IMR-90 (cell line): Measurements from ENCODE around the gene CFAP43. TPM values are rescaled to one million over a fixed set of nuclear protein-coding genes. Genes with fewer than 3 reads are reported as not detected.

Experiments used
- ATAC-seq: fragments of 200-7000 bp; cut with Tn5 transposase; 2 replicates; pipeline ENCODE4 v1.9.1; 2020; ENCODE audit warnings: low read depth, mild to moderate bottlenecking, moderate library complexity
- BruUV-seq: library from RNA; stranded (reverse); fragments of 400-500 nt; replicated peaks from 2 replicates; lab custom pipeline; 2021; lab: Mats Ljungman, UMichigan
- CTCF ChIA-PET: fragments of 300-600 bp; formaldehyde crosslinking; extraction: SDS; loops from one replicate; lab custom pipeline; 2021; ENCODE audit warnings: antibody characterized with exemption; lab: Yijun Ruan, JAX
- POLR2A ChIA-PET: fragments of 300-600 bp; sonication (Branson Sonifier 250); formaldehyde crosslinking; loops from one replicate; lab custom pipeline; 2022; ENCODE audit warnings: antibody characterized with exemption; ENCODE audit not compliant: unreplicated experiment; lab: Charles Lee
- DNase-seq: peaks from one replicate; pipeline ENCODE4 v3.0.0; 2013
- H2AFZ ChIP-seq: replicated peaks from 2 replicates; pipeline ENCODE3; 2013; ENCODE audit warnings: low read length, mild to moderate bottlenecking; ENCODE audit not compliant: poor library complexity
- H2AK5ac ChIP-seq: 2 replicates; pipeline ENCODE4 v1.6.1; 2013; ENCODE audit warnings: low read depth, low read length, inconsistent platforms
- H2AK9ac ChIP-seq: replicated peaks from 2 replicates; pipeline ENCODE3; 2013; ENCODE audit warnings: mild to moderate bottlenecking, low read depth, low read length, moderate library complexity; ENCODE audit not compliant: poor library complexity
- H2BK120ac ChIP-seq: 2 replicates; pipeline ENCODE4 v1.6.1; 2013; ENCODE audit warnings: low read depth, low read length, inconsistent platforms
- H2BK15ac ChIP-seq: 3 replicates; pipeline ENCODE4 v1.6.1; 2013; ENCODE audit warnings: low read depth, low read length, inconsistent platforms
- H2BK20ac ChIP-seq: 2 replicates; pipeline ENCODE4 v1.6.1; 2013; ENCODE audit warnings: low read depth, mild to moderate bottlenecking, inconsistent platforms, low read length, moderate library complexity
- H2BK5ac ChIP-seq: 2 replicates; pipeline ENCODE4 v1.6.1; 2013; ENCODE audit warnings: mild to moderate bottlenecking, low read depth, low read length, inconsistent platforms; ENCODE audit not compliant: poor library complexity, severe bottlenecking
- H3K14ac ChIP-seq: replicated peaks from 2 replicates; pipeline ENCODE4 v1.6.1; 2013; ENCODE audit warnings: low read depth, low read length, inconsistent platforms
- H3K18ac ChIP-seq: 2 replicates; pipeline ENCODE4 v1.6.1; 2013; ENCODE audit warnings: low read depth, low read length, control low read depth
- H3K23ac ChIP-seq: 2 replicates; pipeline ENCODE4 v1.6.1; 2013; ENCODE audit warnings: low read depth, low read length, inconsistent platforms
- H3K27ac ChIP-seq: 2 replicates; pipeline ENCODE4 v1.5.1; 2013; ENCODE audit warnings: mild to moderate bottlenecking, control low read depth, low read length; ENCODE audit not compliant: insufficient read depth
- H3K27me3 ChIP-seq: 2 replicates; pipeline ENCODE4 v1.6.1; 2013; ENCODE audit warnings: low read length; ENCODE audit not compliant: control insufficient read depth, insufficient read depth
- H3K36me3 ChIP-seq: 2 replicates; pipeline ENCODE4 v1.6.1; 2013; ENCODE audit warnings: low read length, mixed read lengths; ENCODE audit not compliant: control insufficient read depth, insufficient read depth
- H3K4ac ChIP-seq: 2 replicates; pipeline ENCODE4 v1.6.1; 2013; ENCODE audit warnings: low read depth, low read length, inconsistent platforms
- H3K4me1 ChIP-seq: 2 replicates; pipeline ENCODE4 v1.6.1; 2013; ENCODE audit warnings: low read length, mixed read lengths; ENCODE audit not compliant: control insufficient read depth, insufficient read depth
- H3K4me2 ChIP-seq: 2 replicates; pipeline ENCODE4 v1.6.1; 2013; ENCODE audit warnings: low read depth, mild to moderate bottlenecking, control low read depth, low read length, moderate library complexity
- H3K4me3 ChIP-seq: 2 replicates; pipeline ENCODE4 v1.5.1; 2013; ENCODE audit warnings: low read depth, mild to moderate bottlenecking, control low read depth, low read length, moderate library complexity; ENCODE audit not compliant: insufficient read depth
- H3K56ac ChIP-seq: 2 replicates; pipeline ENCODE4 v1.6.1; 2013; ENCODE audit warnings: low read length, inconsistent platforms; ENCODE audit not compliant: insufficient read depth; ENCODE audit errors: extremely low read depth
- H3K79me1 ChIP-seq, 2 experiments: 2 replicates each; pipeline ENCODE4 v1.6.1; 2013; ENCODE audit warnings: low read length in 2 of 2, inconsistent platforms in 1 of 2, low read depth in 1 of 2
- H3K9ac ChIP-seq: 2 replicates; pipeline ENCODE4 v1.6.1; 2013; ENCODE audit warnings: low read depth, low read length, control low read depth
- H3K9me1 ChIP-seq: 2 replicates; pipeline ENCODE4 v1.6.1; 2013; ENCODE audit warnings: low read length, inconsistent platforms; ENCODE audit not compliant: insufficient read depth
- H3K9me3 ChIP-seq: 2 replicates; pipeline ENCODE4 v1.6.1; 2013; ENCODE audit warnings: low read length; ENCODE audit not compliant: control insufficient read depth, insufficient read depth
- H4K20me1 ChIP-seq: 2 replicates; pipeline ENCODE4 v1.6.1; 2013; ENCODE audit warnings: low read length, inconsistent platforms; ENCODE audit not compliant: insufficient read depth
- H4K5ac ChIP-seq: 2 replicates; pipeline ENCODE4 v1.6.1; 2013; ENCODE audit warnings: mild to moderate bottlenecking, low read depth, low read length, control low read depth
- H4K8ac ChIP-seq, 2 experiments: 2 replicates each; pipeline ENCODE4 v1.6.1; 2013; ENCODE audit warnings: low read depth in 2 of 2, low read length in 2 of 2, control low read depth in 1 of 2, inconsistent platforms in 1 of 2
- H4K91ac ChIP-seq: 2 replicates; pipeline ENCODE4 v1.6.1; 2013; ENCODE audit warnings: low read depth, low read length, inconsistent platforms; ENCODE audit not compliant: insufficient read depth
- CEBPB ChIP-seq: IDR thresholded peaks from 2 replicates; pipeline ENCODE4 v1.6.1; 2012; ENCODE audit warnings: low read depth, low read length, improper control_type of control experiment
- CHD1 ChIP-seq: IDR thresholded peaks from 2 replicates; pipeline ENCODE4 v1.6.1; 2012; ENCODE audit warnings: low read depth, low read length, improper control_type of control experiment
- FOS ChIP-seq: fragments of 150-350 bp; IDR thresholded peaks from 2 replicates; pipeline ENCODE4 v1.6.1; 2016; ENCODE audit warnings: low read depth, low read length
- MAZ ChIP-seq: IDR thresholded peaks from 2 replicates; pipeline ENCODE4 v1.6.1; 2012; ENCODE audit warnings: low read depth, mild to moderate bottlenecking, low read length, improper control_type of control experiment, moderate library complexity, borderline replicate concordance
- POLR2A ChIP-seq: IDR thresholded peaks from 2 replicates; pipeline ENCODE4 v1.6.1; 2012; ENCODE audit warnings: mild to moderate bottlenecking, low read depth, low read length
- RAD21 ChIP-seq: IDR thresholded peaks from 2 replicates; pipeline ENCODE4 v1.6.1; 2012; ENCODE audit warnings: low read length, improper control_type of control experiment
- RCOR1 ChIP-seq: IDR thresholded peaks from 2 replicates; pipeline ENCODE4 v1.6.1; 2012; ENCODE audit warnings: mild to moderate bottlenecking, low read length, improper control_type of control experiment; ENCODE audit not compliant: insufficient replicate concordance
- RFX5 ChIP-seq: IDR thresholded peaks from 2 replicates; pipeline ENCODE4 v1.8.0; 2012; ENCODE audit warnings: low read depth, mild to moderate bottlenecking, low read length, moderate library complexity
- SMC3 ChIP-seq: fragments of 150-350 bp; IDR thresholded peaks from 2 replicates; pipeline ENCODE4 v1.6.1; 2016; ENCODE audit warnings: low read depth, mild to moderate bottlenecking, antibody characterized with exemption, low read length, moderate library complexity
- WGBS, 2 experiments: methylation state at CpG; one replicate each; pipeline versions ENCODE4 v1.1.5 to v1.1.7; 2013; ENCODE audit warnings: missing lambda C conversion rate in 2 of 2; ENCODE audit not compliant: insufficient read length in 1 of 2; ENCODE audit errors: extremely low coverage in 2 of 2; 5-methylcytosine and 5-hydroxymethylcytosine counted together
- dilution Hi-C: fragments of 300-500 bp; cut with HindIII; formaldehyde crosslinking; loops from one replicate; pipeline ENCODE4 v1.14.3; 2018; ENCODE audit warnings: low sequenced_read_pairs; ENCODE audit not compliant: unreplicated experiment
- in situ Hi-C: fragments of 300-500 bp; cut with MboI; formaldehyde crosslinking; loops from 3 replicates; pipeline ENCODE4 v1.14.3; 2019; ENCODE audit warnings: low sequenced_read_pairs, inconsistent platforms, mixed read lengths
- intact Hi-C: fragments of 100-400 bp; cut with micrococcal nuclease; formaldehyde crosslinking; loops from 2 replicates; pipeline ENCODE4 v1.10.0; 2022
- polyA plus RNA-seq, 3 experiments: library from polyadenylated mRNA; depleted of rRNA; stranded (reverse); fragments of >200 nt; gene quantifications; 2 replicates each; pipeline ENCODE4 v1.2.3, GENCODE V29; 2012; ENCODE audit warnings: low replicate concordance in 1 of 3
- total RNA-seq: library from RNA; depleted of rRNA; stranded (reverse); fragments of >200 nt; gene quantifications from 2 replicates; pipeline ENCODE4 v1.2.3, GENCODE V29; 2012
- TF ChIP-seq, protein P1 (sequence below): fragments of 150-350 bp; IDR thresholded peaks from 2 replicates; pipeline ENCODE4 v1.6.1; 2017; ENCODE audit warnings: mild to moderate bottlenecking, antibody characterized with exemption, low read length, low read depth
- TF ChIP-seq, protein P2 (sequence below): conservative IDR thresholded peaks from 2 replicates; pipeline ENCODE4 v1.5.1; 2012; ENCODE audit warnings: mild to moderate bottlenecking, low read depth, low read length, improper control_type of control experiment
- TF ChIP-seq, protein P3 (sequence below): fragments of 150-350 bp; IDR thresholded peaks from 2 replicates; pipeline ENCODE4 v1.6.1; 2016; ENCODE audit warnings: low read depth, mild to moderate bottlenecking, low read length, moderate library complexity, borderline replicate concordance

CFAP43 gene
- total and polyA plus RNA-seq, 2 of the 4 experiments (the other 2 are of a cell fraction), result under 0.01 to 0.05 TPM

DNA sequence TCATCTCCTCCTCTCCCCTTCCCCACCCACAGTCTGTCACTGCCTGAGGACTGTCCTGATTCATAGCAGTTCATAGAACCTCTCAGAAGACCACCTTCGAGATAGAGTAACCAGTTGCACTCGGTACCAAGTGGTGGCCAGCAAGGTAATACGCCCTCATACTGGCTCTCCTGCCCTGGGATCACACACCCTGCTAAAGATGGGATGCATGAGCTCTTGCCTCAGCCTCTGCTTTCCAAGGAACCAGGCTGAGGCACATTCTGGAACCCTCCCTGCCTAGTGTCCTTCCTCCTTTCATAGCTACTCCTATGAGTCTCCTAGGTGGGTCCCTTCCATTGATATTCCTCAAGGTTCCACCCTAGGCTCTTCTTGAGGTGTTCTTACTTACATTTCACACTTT lies 15.5 kb downstream of the CFAP43 start:
- Histone ChIP-seq H3K56ac (no peak overlapping the region), H3K4ac (no peak overlapping the region), H2AK5ac (no peak overlapping the region), H3K18ac (no peak overlapping the region), H2AFZ (no peak overlapping the region), H4K20me1 (no peaks in the 10 kb centered on the region), H3K36me3 (no peaks in the 10 kb centered on the region), H2BK5ac (no peak overlapping the region), H3K9me3 (no peaks in the 10 kb centered on the region), H3K9me1 (no peaks in the 10 kb centered on the region), H2BK20ac (no peak overlapping the region), H3K4me1 (no peaks in the 10 kb centered on the region), H4K91ac (no peak overlapping the region), H4K8ac (no peak overlapping the region), H3K27me3 (peaks cover 45% of the 10 kb centered on the region), H2BK120ac (no peak overlapping the region), H3K9ac (no peak overlapping the region), H3K14ac (no peak overlapping the region), H3K4me3 (no peak overlapping the region), H3K4me2 (no peak overlapping the region), H3K23ac (no peak overlapping the region), H3K79me1 (no peaks in the 10 kb centered on the region), H4K5ac (no peak overlapping the region), H2AK9ac (no peak overlapping the region), H2BK15ac (no peak overlapping the region), H3K27ac (no peak overlapping the region)
- no TSS peak for BruUV-seq
- DNase-seq (no peak), ATAC-seq (no peak)
- intact Hi-C loops, result no loop called here
- WGBS, 2 experiments, result 76% methylated on average over 3 of the region's 3 CpGs; no CpG with 5 or more reads in 1 of the 2 experiments
- dilution Hi-C loops, result no loop called here
- in situ Hi-C loops, result loop anchor here (25.0 kb wide), 1 partner anchor 504 kb away; no protein-coding TSS in a partner anchor
- TF ChIP-seq FOS, result no peak
- no peak for TF ChIP-seq CHD1
- no peak for TF ChIP-seq CEBPB
- TF ChIP-seq RAD21, result no peak
- no peak for TF ChIP-seq POLR2A
- no peak for TF ChIP-seq SMC3
- no peak for TF ChIP-seq RCOR1
- TF ChIP-seq, protein P1, sequence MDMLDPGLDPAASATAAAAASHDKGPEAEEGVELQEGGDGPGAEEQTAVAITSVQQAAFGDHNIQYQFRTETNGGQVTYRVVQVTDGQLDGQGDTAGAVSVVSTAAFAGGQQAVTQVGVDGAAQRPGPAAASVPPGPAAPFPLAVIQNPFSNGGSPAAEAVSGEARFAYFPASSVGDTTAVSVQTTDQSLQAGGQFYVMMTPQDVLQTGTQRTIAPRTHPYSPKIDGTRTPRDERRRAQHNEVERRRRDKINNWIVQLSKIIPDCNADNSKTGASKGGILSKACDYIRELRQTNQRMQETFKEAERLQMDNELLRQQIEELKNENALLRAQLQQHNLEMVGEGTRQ, result no peak
- TF ChIP-seq MAZ, result no peak
- no peak for TF ChIP-seq RFX5
- TF ChIP-seq, protein P2, sequence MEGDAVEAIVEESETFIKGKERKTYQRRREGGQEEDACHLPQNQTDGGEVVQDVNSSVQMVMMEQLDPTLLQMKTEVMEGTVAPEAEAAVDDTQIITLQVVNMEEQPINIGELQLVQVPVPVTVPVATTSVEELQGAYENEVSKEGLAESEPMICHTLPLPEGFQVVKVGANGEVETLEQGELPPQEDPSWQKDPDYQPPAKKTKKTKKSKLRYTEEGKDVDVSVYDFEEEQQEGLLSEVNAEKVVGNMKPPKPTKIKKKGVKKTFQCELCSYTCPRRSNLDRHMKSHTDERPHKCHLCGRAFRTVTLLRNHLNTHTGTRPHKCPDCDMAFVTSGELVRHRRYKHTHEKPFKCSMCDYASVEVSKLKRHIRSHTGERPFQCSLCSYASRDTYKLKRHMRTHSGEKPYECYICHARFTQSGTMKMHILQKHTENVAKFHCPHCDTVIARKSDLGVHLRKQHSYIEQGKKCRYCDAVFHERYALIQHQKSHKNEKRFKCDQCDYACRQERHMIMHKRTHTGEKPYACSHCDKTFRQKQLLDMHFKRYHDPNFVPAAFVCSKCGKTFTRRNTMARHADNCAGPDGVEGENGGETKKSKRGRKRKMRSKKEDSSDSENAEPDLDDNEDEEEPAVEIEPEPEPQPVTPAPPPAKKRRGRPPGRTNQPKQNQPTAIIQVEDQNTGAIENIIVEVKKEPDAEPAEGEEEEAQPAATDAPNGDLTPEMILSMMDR, result no peak
- TF ChIP-seq, protein P3, sequence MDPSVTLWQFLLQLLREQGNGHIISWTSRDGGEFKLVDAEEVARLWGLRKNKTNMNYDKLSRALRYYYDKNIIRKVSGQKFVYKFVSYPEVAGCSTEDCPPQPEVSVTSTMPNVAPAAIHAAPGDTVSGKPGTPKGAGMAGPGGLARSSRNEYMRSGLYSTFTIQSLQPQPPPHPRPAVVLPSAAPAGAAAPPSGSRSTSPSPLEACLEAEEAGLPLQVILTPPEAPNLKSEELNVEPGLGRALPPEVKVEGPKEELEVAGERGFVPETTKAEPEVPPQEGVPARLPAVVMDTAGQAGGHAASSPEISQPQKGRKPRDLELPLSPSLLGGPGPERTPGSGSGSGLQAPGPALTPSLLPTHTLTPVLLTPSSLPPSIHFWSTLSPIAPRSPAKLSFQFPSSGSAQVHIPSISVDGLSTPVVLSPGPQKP, result no peak
- ChIA-PET POLR2A (no interaction called here), CTCF (no interaction called here)
